ENCODE data around the gene HLA-DMA.
"Not testable (repeated sequence)": the region's sequence is repeated elsewhere in the genome, so short reads cannot be mapped to it uniquely, and the experiment has no call there.

The HLA-DMA gene

DNA sequence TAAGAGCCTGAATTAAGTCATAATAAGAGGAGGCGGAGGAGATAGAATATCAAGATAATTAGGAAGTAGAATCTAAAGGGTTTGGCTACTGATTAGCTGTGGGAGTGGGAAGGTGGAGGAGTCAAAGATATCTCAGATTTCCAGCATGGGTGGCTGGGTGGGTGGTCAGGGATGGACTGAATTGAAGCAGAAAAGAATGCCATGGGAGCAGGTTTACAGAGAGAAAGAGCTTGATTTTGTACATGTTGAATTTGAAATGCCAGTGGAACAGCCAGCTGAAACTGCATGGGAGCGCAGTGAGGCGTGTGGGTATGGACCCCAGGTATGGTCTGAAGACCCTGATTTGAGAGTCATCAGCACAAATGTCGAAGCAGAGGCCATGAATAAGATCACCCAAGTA is 1.4 kb upstream of the HLA-DMA start:
- no peak for TF ChIP-seq ZNF274 (IDR thresholded peaks at IDR 0.05; ENCODE audit: low read depth, low read length)
- H3K4me3 ChIP-seq (ENCODE audit: low read length): no peak overlapping the region

DNA sequence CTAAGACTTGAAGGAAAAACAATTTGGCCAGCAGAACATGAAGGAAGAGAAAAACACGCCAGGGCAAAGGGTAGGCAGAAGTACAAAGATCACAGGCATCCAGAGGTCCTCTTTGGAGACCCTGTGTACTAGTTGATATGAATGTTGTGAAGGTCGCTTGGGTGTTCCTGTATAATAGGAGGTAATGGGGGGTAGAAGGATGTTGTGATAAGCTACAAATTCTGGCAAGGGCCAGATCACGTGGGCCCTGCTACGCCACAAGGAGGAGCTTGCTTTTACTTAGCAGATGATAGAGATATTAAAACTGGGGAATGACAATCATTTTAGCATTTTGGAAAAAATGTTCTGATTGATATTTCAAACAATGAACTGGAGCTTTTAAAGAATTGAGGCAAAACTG is 878 bp upstream of the HLA-DMA start:
- TF ChIP-seq ZNF274 (IDR thresholded peaks at IDR 0.05; ENCODE audit: low read depth, low read length): no peak
- no peak overlapping the region for H3K4me3 ChIP-seq (ENCODE audit: low read length)

DNA sequence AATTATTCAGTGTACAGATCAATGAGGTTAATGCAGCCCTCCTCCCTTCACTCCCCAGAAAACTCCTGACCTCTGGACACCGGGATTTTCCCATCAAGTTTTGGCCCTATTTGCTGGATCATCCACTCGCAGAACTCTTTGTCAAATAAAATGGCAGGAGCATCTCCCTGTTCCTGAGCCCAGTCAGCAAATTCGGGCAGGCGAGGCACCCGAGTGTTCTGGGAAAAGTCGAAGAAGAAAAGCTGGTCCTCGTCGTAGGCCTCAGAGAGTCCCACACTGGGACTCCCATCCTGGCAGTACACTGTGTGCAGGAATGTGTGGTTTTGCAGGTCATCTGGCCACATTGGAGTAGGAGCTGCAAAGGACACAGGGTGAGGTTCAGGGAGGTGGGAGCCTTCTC is 2.4 kb downstream of the HLA-DMA start:
- no peak for TF ChIP-seq ZNF274 (IDR thresholded peaks at IDR 0.05; ENCODE audit: low read depth, low read length)
- H3K4me3 ChIP-seq (ENCODE audit: low read length): peak overlapping the region; percentile 97; the same call in 1 of the 2 replicates

DNA sequence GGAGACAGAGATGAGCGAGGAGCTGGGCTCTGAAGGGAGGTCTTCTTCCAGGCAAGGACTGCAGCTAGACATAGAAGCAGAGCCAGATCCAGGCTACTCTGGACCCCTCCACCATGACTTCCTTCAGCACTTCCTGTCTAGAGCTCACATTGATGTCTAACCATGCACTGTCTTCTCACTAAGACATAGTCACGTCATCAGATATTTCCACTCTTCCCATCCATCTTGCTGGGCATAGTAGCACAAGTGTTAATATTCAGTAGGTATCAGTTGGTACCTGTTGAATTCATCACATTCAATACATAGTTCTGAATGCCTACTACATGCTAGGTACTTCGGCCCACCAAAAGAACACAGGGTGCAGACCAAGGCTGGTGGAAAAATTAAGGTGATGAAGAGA is 2.9 kb downstream of the HLA-DMA start:
- peak overlapping the region; percentile 97; the same call in 1 of the 2 replicates for H3K4me3 ChIP-seq (ENCODE audit: low read length)
- TF ChIP-seq ZNF274 (IDR thresholded peaks at IDR 0.05; ENCODE audit: low read depth, low read length): no peak

DNA sequence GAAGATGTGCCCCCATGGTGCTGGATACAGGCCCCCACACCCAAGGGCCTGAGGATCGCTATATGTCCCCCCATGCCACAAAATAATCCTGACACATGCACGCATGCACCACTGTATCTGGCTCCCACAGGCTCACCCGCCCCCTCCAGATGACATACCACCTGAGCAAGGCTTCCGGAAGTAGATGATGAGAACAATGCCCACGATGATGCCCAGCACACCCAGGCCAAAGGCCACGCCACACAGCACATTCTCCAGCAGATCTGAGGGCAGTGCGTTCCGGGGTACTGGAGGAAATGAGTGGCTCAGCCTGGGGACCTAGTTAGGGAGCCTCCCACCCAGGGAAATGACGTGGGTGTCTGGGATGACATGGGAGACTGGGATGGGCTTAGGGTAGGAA is 3.8 kb downstream of the HLA-DMA start:
- TF ChIP-seq ZNF274 (IDR thresholded peaks at IDR 0.05; ENCODE audit: low read depth, low read length): no peak

DNA sequence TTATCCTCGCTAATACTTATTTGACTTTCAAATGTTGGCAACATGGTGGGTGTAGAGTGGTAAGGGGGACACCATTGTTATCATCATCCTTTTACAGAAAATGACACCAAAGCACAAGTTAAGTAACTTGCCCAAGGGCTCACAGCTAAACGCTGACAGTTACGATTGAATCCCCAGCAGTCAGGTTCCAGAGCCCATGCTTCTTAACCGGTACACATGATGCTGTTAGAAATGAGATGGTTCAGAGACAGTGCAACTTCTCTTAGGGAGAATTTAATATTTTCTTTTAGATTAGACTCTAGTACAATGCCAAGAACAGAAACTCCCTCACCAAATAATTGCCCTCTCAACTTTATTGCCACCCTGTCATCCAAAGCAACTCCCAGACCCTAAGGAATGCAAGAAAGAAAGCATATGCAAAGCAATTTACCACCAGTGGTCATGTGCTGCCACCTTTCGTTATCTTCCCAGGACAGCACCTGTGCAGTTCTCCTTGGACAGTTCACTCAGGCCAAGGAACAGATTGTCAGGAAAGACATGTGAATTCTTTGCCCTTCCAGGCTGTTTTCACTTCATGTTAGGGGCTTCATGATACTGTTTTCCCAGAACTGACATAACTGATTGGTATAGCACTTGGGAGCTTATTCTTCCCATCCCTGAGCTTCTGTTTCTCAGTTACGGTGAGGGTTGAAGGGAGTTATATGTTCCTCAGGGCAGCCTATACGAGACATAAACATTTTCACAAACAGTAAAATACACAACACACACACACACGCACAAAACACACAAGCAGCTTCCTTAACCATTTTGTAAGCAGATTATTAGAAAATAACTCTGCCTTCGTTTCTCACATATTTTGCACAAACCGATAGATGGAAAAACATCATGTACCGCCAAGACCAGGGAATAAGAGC is 5.1 kb downstream of the HLA-DMA start:
- H3K4me3 ChIP-seq (ENCODE audit: low read length): no peak overlapping the region; the same call in 1 of the 2 replicates

More for the DNA sequence above, 3.8 kb downstream of the HLA-DMA start:
- H3K4me3 ChIP-seq (ENCODE audit: low read length): no peak overlapping the region

DNA sequence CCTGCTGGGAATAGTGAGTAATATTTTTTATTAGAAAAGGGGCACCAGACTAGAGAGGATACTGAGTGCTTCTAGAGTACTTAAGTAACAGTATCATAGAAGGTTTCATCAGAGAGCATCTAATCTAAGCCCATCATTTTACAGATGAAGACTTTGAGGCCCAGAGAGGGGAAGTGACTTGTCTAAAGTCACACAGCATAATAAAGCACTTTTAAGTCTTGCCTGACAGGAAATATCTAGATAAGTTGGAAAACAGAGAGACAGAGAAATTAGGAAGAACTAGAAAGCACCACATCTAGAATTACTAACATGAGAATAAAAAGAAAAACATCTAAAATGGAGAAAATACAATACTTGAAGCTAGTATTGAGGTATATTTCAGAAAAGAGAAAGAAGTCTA is 6.0 kb downstream of the HLA-DMA start:
- no peak overlapping the region for H3K4me3 ChIP-seq (ENCODE audit: low read length)
- TF ChIP-seq ZNF274 (IDR thresholded peaks at IDR 0.05; ENCODE audit: low read depth, low read length): no peak

More for the DNA sequence above, 5.1 kb downstream of the HLA-DMA start:
- no peak for TF ChIP-seq ZNF274 (IDR thresholded peaks at IDR 0.05; ENCODE audit: low read depth, low read length)

DNA sequence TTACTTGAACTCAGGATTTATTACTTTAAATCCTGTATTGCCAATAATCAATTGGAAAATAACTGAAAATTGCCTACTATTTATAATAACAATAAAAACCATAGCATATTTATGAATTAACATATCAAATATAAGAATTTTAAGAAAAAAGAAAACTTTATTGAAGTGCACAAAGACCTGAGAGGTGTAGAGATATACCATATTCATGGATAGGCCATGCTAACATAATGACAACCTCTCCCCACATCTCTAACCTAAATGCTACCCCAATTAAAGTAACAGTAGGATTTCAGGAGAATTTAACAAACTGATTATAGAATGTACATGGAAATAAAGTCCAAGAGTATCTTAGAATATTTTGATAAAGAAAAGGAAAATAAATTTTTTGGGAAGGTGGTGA is 6.9 kb downstream of the HLA-DMA start:
- H3K4me3 ChIP-seq (ENCODE audit: low read length): no peak overlapping the region
- TF ChIP-seq ZNF274 (IDR thresholded peaks at IDR 0.05; ENCODE audit: low read depth, low read length): no peak

DNA sequence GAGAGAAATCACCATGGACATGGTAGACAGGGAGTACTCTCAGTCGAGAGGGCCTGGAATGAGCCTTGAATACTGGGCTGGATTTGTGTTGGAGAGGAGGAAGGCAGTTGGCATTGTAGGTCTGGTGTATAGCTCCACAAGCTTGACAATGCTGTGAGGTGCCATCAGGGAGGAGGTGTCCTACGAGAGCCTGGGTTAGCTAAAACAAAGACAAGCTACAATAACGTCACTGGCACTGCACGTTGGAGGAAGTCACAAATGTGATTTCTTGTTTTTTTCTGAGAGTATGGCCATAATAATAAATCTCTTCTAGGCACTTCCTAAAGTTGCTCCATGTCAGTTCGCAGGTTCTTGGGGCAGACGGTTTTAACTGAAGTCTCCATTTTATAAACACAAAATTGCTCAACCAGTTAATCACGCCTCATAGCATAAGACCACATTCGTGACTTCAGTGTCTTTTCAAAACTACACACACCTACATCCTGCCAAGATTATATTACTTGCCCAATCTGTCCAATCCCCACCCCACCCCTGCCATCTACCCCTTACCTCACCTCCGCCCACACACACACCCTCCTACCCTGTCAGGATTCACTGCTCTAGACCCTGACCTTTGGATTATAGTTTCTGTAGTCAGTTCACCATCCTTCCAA is 7.7 kb downstream of the HLA-DMA start:
- TF ChIP-seq ZNF274 (IDR thresholded peaks at IDR 0.05; ENCODE audit: low read depth, low read length): no peak
- peak overlapping the region; percentile 63; the same call in 1 of the 2 replicates for H3K4me3 ChIP-seq (ENCODE audit: low read length)

DNA sequence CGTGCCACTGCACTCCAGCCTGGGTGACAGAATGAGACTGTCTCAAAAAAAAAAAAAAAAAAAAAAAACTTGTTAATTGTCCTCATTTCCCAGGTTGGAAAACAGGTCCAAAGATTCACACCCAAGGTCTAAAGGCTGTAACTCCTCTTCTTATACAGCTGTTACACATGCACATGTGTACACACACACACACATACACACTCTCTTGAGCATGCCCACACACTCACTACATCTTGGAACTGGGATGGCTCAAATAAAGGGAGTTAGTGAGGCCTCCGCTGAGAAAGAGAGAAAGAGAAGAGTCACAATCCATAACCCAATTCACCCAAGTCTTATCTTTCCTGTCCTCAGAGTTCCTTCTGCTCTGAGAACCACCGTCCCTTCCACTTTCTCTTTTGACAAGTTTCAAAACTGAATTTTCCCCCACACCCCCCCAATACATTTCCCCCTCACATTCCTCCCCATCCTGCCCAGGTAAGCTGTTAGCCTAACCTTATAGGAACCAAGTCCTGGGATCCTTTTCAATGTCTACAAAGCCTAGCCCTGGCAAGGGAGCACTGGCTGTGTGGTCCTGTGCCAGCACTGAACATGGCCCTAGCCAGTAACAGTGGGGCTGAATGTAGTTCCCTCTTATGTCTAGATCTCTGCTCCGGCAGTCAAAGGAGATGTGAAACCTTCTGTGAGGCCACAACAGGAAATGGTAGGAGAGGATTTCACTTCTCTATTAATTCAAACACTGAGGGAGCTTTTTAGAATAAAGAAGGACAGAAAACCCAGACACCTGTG is 8.8 kb downstream of the HLA-DMA start:
- peak overlapping the region; percentile 39; the same call in 1 of the 2 replicates for H3K4me3 ChIP-seq (ENCODE audit: low read length)
- TF ChIP-seq ZNF274 (IDR thresholded peaks at IDR 0.05; ENCODE audit: low read depth, low read length): no peak

DNA sequence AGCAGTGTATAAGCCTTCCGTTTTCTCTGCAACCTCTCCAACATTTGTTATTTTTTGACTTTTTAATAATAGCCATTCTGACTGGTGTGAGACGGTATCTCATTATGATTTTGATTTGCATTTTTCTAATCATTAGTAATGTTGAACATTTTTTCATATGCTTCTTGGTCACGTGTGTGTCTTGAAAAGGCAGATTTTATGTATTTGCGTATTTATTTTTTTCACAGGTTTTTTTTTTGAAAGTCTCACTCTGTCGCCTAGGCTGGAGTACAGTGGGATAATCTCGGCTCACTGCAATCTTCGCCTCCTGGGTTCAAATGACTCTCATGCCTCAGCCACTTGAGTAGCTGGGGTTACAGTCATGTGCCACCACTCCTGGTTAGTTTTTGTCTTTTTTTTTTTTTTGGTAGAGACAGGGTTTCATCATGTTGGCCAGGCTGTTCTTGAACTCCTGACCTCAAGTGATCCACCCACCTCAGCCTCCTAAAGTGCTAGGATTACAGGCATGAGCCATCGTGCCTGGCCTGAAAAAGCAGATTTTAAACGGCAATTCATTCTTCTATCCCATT is 10.3 kb downstream of the HLA-DMA start:
- H3K4me3 ChIP-seq (ENCODE audit: low read length): not testable (repeated sequence)

DNA sequence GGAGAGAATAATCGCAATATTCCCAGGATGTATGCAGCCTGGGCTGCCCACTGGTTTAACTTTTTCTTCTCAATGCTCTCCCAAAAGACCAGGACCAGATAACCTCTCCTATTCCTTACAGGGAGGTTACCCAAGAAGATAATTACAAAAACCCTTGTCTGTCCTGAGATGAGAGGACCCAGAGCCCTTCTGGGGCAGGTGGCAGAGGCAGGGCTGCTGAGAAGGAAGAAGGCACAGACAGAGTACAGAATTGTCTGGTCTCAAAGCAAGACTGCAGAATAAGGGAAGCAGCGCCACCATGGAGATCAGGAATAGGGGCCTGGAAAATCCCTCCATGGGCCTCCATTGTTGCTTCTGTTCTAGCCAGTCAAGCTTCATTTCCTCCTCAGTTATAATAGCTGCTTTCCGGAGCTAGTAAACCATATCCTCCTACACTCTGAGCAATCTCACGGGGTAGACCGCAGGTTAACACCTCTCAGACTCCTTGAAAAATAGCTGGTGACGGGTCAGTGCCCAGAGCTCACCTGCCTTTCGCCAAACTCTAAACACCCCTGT is 11.6 kb downstream of the HLA-DMA start:
- H3K4me3 ChIP-seq (ENCODE audit: low read length): peak overlapping the region; percentile 100; the same call in 1 of the 2 replicates
- TF ChIP-seq ZNF274 (IDR thresholded peaks at IDR 0.05; ENCODE audit: low read depth, low read length): no peak

DNA sequence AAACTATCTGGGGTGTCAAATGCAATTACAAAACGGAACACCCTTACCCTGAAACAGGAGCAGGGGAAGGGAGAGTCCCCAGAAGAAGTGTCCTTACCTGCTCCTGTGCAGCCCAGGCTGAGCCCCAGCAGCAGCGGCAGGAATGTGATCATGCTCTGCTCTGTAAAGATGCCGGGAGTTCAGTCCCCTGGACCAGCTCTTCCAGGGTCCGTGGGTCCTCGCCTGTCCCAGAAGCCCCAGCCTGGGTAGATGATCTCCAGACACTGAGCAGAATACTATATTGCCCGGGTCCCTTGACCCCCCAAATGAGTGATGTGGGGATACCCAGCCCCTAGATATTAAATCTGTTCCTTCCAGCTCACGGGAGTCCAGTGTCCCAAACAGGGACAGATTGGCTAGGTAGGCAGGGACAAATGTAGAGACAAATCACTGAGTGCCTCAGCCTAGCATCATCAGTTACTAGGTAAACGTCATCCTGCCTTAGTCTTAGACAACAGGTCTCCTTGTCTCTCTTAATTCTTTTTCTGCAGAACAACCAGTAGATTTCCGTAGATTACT is 12.2 kb downstream of the HLA-DMA start, which contains the start of gene HLA-DMB:
HLA-DMB (minus strand) TSS at position 373 of the 558 bp plus-strand sequence; CDS start at position 152, 221 bp downstream.
- peak within 1 kb of the TSS; percentile 100 for H3K4me3 ChIP-seq (ENCODE audit: low read length)
- no peak for TF ChIP-seq ZNF274 (IDR thresholded peaks at IDR 0.05; ENCODE audit: low read depth, low read length)
